HG03060 (cell line): ENCODE results near the gene RNASE1.

Experiments used
- ATAC-seq: cut with Tn5 transposase; IDR thresholded peaks from one replicate; pipeline ENCODE4 v1.9.1; 2021; ENCODE audit warnings: low read depth, moderate number of reproducible peaks; ENCODE audit not compliant: unreplicated experiment

Gene RNASE1

DNA sequence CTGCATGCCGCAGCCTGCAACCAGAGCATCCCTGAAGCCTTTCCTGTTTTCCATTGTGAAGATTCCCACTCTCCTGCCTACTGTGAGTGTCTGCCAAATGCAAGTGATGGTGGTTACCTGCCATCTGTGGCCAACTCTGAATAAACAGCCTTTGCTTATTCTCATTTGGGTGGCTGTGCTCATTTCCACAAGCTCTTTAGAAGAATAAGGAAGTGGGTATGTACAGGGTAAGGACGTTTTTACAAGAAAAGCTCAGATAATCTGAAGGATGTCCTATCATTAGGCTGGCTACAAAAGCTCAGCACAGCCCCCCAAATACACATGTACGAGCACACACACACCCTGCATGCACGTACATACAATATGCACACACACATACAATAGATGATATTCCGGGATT lies 7.3 kb upstream of the RNASE1 start:
- no peak for ATAC-seq

DNA sequence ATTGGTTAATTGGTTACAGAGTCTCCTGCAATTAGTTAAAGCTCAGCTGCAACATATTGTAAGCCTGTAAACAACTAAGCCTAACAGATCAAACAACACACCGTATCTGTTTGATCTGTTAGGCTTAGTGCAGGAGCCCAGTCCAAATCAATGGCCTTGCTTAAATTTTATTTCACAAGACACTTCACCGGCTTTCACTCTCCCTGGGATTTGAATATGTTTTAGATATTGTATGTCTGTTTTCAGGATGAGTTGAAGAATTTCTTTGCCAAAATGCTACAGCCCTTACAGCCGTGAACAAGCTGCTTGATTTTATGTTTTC lies 5.5 kb upstream of the RNASE1 start:
- no peak for ATAC-seq

DNA sequence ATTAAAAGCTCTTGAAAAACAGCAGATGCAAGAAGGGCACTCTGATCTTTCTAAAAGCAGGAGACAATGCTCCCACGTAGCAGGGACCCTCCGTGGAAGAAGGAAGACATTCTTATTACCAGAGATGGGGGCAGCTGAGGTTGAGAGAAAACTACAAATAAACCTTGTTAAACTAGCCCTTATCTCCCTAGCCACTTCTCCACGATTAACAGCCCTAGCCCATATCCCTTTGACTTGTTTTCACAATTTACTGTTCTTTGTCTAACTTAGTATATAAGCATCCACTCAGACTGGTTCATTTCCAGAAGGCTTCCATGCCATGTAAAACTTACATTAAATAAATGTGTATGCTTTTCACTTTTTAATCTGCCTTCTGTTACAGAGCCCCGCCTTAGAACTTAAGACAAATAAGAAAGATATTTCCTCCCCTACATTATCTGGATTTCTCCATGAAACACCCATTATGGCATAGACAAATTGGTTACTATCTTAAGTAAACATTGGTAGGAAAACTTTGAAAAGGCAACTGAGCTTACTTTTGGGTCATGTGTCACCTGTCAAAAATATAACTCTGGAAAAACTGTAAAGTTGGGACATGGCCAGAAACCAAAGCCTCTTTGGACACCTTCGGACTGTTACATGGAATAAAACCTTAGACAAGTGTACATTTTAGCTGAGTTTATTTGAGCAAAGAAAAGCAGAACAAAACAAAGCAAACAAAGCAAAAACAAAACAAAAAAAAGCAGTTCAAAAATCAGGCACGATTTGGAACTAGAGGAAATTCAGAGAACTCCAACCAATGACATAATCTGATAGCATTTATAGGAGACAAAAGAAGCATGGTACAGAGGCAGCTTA lies 4.9 kb upstream of the RNASE1 start:
- ATAC-seq, result no peak

DNA sequence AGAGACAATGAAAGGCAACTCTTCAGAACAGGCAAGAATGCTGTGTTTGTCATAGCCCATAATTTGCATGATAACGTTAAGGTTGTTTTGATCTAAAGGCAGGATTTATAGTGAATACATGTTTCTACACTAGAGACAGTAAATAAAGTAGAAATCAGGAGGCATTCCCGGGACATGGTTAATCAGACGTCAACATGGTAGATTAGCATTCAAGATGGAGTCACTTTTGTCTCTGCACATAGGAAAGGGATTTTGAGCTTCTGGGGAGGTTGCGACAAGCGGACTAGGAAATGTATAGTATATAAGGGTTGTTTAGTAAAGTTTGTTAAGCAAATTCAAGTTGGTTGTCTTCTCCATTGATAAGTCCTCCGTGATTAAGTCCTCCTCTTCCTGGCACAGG lies 2.8 kb upstream of the RNASE1 start:
- no peak for ATAC-seq

DNA sequence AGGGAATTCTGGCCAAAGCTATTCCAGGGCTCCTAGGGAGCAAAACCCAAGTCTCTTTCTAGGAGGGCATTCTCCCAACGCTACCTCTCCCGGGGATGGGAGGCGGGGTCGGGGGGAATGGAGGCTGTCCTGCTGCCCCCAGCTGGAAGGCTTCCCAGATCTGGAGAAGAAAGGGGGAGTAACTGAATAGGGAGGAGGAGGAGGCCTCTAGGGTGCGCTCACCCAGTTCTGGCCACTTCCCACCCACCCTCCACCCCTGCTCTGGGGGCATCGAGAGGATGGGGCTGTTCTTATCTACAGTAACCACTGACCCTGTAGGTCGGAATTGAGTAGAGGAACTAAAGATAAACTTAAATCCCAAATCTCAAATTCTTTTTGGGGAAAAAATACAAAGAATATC lies 579 bp upstream of the RNASE1 start:
- no peak for ATAC-seq

DNA sequence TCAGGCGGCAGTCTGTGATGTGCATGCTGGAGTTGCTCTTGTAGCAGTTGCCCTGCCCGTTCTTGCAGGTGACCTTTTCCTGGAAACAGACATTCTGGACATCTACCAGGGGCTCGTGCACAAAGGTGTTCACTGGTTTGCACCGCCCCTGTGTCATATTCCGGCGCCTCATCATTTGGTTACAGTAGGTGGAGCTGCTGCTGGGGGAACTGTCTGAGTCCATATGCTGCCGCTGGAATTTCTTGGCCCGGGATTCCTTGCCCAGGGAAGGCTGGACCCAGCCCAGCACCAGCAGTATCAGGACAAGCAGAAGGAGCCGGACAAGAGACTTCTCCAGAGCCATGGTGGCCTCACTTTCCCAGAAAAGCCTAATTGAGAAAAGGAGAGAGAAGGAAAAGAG lies 918 bp downstream of the RNASE1 start:
- no peak for ATAC-seq

DNA sequence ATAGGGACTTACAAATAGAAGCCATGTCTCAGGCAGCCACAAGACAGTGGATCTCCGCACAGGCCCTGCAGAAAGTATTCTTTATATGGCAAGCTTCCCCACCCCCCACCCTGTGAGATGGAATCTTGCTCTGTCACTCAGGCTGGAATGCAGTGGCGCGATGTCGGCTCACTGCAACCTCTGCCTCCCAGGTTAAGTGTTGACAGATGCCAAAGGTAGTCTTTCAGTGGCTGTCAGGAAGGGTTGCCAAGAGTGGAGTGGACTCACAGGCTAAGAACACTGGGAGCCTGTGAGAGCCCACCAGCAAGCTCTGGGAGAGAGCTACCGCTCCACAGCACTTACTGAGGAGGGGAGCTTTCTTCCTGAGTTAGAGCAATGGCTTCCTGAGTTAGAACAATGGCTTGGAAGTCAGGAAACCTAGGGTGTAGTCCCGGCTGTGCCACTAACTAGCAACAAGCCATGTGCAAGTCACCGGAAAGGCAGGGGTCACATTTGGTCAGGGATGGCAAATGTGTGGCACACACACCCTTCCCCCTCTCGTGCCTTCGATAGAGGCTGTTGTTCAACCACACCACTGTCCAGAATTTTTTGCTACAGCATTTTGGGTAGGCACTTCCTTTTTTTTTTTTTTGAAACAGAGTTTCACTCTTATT lies 2.6 kb downstream of the RNASE1 start:
- ATAC-seq, result no peak

DNA sequence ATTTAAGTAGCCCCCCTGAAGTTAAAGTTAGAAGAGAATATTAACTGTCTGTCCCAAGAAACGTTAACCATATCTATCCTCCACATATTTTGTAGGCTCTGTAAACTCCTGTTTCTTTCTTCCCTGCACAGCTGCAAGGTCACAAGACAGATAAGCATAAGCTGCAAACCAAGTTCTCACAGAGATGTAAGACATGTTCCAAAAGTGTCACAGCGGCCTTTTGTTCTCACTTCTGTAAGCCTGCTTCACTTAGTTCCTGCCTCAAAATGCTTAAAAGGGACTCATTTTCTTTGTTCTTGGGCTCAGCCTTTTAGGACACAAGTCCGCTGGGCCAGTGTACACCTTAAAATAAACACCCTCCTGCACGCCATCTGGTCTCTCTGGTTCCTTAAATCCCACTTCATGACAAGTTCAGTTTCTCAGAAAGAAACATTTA lies 3.2 kb downstream of the RNASE1 start:
- no peak for ATAC-seq

DNA sequence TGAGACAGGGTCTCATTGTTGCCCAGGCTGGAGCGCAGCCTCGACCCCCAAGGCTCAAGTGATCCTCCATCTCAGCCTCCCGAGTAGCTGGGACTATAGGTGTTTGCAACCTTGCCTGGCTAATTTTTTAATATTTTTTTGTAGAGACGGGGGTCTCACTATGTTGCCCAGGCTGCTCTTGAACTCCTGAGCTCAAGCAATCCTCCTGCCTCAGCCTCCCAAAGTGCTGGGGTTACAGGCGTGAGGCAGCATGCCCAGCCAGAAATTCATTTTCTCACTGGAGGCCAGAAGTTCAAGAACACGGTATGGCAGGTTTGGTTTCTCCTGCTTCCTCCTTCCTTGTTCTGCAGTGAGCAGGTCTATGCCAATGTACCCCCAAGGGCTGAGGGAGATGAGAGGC lies 3.7 kb downstream of the RNASE1 start:
- ATAC-seq, result no peak

DNA sequence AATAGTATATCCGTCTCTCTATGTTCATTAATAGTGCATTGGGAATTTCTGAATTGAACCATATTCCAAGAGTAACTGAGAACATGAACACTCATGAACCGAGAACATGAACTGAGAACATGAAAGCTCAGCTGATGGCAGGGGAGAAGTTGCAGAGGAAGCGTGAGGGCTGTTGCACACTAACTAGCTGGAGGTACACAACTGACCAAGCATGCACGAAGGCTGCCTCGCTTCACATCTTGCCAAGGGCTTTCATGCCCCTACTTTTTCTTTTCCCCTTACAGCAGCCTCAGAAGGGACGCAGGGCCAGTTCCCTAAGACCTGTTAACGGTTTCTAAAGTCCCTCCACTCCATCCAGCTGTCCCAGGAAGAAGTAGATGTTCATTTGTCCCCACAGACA lies 4.3 kb downstream of the RNASE1 start:
- ATAC-seq, result no peak

DNA sequence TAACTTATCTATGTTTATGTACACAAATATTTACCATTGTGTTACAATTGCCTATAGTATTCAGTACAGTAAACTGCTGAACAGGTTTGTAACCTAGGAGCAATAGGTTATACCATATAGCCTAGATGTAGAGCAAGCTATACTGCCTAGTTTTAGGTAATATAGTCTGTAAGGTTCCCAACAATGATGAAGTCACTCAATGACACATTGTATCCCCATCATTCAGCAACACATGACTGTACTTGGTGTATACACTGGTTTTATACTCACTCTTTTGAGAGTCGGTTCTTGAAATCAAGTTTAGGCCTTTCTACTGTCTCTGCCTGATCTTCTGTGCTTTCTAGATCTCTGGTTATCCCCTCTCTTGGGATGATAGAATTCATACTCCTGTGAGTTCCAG lies 5.5 kb downstream of the RNASE1 start:
- ATAC-seq, result no peak

DNA sequence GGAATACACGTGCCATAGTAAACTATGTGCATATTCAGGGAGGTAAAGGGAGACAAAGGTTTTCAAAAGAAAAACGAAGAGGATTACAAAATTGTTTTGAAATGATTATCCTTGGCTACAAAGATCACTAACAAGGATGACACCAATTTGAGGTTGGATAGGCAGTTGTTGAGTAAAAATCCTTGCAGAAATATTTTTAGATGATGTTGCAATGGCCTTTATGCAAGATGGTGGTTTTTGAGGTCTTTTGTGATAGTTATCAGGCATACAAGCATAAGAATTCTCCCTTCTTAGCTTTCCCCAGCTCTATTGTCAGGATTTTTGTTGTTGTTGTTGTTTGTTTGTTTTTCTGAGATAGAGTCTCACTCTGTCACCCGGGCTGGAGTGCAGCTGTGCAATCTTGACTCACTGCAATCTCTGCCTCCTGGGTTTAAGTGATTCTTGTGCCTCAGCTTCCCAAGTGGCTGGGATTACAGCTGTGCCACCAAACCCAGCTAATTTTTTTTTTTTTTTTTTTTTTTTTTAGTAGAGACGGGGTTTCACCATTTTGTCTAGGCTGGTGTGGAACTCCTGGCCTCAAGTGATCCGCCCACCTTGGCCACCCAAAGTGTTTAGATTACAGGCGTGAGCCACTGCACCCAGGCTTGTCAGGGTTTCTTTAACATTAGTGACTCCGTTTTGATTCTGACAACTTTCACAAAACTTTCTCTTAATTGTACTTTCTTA lies 7.8 kb downstream of the RNASE1 start:
- no peak for ATAC-seq

DNA sequence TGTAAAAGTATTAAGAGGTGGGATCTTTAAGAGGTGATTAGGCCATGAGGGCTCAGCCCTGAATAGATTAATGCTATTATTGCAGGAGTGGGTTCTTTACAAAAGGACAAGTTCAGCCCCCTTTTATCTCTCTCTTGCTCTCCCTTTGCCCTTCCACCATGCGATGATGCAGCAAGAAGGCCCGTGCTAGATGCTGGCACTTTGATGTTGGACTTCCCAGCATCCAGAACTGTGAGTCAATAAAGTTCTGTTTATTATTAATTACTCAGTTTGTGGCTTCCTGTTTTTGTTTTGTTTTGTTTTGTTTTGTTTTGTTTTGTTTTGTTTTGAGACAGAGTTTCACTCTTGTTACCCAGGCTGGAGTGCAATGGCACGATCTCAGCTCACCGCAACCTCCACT lies 10.1 kb downstream of the RNASE1 start:
- ATAC-seq, result no peak

DNA sequence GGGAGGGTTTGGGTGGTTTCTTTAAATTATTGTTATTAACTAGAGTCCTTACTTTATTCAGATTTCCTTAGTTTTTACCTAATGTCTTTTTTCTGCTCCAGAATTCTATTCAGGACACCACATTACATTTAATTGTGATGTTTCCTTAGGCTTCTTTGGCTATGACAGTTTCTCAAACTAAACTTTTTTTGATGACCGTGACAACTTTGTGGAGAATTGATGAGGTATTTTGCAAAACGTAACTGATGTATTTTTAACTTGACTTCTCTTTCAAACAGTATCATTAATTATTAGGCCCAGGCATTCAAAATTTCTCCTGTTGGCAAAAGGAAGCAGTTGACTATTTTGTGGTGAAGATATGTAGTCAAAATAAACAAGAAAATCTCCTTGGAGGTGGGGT lies 11.0 kb downstream of the RNASE1 start:
- no peak for ATAC-seq

DNA sequence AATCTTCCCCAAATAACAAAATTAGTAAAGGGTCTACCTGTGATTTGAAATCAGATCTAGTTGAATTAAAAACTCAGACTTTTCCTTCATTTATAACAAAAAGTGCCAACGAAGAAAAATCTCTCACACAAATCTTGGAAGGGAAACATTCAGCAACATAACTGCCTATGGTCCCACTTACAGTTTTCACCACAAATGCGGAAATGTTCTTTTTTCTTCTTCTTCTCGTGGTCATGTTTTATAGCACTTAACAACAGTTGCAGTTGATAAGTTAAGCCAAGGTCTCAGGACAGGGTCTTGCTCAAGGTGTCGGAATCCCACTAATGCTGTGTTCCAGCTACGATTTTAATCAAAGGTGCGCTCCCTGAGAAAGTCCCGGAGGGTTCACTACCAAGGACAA lies 11.5 kb downstream of the RNASE1 start:
- no peak for ATAC-seq

DNA sequence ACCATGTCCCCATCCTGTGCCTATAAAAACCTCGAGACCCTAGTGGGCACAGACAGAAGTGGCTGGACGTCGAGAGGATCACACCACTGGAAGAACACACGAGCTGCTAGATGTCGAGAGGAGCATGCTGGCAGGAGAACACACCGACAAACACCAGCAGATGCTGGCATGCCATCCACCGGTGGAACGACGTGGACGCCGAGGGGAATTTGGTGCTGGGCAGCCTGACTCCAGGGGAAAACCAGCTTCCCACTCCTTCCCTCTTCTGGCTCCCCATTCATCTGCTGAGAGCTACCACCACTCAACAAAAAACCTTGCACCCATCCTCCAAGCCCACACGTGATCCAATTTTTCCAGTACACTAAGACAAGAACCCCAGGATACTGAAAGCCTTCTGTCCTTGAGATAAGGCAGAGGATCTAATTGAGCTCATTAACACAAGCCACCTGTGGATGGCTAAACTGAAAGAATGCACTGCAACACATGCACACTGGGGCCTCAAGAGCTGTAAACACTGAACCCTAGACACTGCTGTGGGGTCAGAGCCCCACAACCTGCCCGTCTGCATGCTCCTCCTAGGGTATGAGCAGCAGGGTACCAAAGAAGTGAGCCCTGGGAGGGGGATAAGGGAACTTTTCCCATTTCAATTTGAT lies 12.1 kb downstream of the RNASE1 start:
- ATAC-seq, result no peak

DNA sequence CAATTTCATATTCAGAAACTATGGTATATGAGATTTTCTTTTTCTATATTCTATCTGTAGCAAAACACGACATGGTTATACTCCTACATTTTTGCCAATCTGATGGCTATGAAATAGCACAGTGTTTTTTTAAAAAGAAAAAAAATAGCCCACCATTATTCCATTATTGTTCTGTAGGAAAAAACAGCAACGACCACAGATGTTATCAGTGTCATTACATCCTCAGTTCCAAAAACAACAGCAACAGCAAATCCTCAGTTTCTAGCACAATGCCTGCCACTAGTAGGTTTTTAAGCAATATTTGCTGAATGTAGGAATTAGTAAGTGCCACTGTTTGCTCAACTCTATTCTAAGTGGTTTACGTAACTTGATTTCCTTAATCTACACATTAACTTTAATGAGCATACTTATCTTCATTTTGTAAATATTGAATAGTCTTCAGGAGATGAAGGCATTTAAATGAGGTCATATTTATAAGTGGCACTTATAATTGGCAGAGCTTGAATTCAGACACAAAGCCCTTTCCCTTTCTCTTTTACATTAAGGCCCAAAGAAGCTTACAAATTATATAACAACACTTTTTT lies 13.3 kb downstream of the RNASE1 start:
- ATAC-seq, result no peak

DNA sequence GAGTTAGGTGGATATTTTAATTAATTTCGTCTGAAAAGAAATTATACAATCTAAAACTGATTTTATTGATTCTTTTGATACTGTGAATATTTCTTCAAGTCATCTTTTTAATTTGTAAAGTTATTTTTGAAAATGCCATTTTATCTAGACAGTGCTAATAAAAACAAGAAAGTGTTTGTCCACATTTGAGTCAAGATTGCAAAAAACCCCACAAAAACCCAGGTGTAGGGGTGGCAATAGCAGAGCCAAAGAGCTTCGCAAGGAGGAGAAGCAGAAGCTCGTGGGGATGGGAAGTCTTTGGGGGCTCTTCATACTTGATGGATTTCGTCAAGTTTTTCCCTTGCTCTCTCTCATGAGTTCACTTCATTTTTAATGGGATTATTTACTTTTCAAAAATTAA lies 15.6 kb downstream of the RNASE1 start:
- no peak for ATAC-seq

DNA sequence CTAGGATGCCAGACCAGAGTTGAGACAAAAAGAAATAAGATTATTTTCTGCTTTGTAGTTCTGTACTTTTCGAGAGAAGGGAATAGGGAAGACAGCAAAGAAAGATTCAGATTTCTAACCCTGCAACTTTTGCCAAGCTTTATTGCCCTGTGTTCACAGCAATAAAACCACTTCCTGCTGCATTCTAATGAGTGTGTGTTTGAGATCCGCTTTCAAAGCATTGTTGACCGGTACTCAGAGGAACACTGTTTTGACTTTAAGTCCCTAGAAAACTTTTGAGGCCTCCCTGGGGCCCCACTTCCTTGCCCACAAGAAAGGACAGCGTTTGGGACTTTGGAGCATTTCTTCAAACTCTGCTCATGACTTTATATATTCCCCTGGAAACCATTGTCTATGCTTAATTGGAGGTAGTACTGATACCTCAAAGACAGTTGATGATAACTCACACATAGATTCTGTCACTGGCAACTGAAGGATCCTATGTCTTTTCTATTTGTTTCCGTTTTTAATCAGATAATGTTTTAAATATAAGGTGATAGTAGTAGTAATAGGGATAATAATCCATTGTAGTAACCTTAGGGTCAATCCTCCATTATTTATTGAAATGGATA lies 20.3 kb downstream of the RNASE1 start:
- no peak for ATAC-seq

DNA sequence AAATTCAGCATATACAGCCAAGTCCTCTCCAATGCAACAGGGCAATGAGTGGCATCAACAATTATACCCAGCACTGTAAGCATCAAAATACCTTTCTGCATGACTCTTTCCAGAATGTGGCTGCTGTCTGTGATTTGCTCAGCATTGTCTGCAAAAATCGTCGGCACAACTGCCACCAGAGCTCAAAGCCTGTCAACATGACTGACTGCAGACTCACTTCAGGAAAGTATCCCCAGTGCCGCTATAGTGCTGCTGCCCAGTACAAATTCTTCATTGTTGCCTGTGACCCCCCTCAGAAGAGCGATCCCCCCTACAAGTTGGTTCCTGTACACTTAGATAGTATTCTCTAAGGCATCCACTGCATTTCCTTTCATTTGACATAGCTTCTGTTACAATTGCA lies 20.8 kb downstream of the RNASE1 start:
- no peak for ATAC-seq
